BJ (cell line): ENCODE measurements around the gene YKT6. TPM values are rescaled to one million over a fixed set of nuclear protein-coding genes. Genes with fewer than 3 reads are reported as not detected.

Experiments used
- CTCF ChIA-PET: fragments of 350-600 bp; formaldehyde crosslinking; extraction: SDS; loops from one replicate; lab custom pipeline; 2021; ENCODE audit warnings: antibody characterized with exemption, inconsistent platforms; lab: Yijun Ruan, JAX
- POLR2A ChIA-PET: fragments of 300-600 bp; sonication (Branson Sonifier 250); formaldehyde crosslinking; extraction: SDS; loops from one replicate; lab custom pipeline; 2021; ENCODE audit warnings: antibody characterized with exemption; lab: Charles Lee
- DNase-seq: peaks from one replicate; pipeline ENCODE4 v3.0.0-alpha.2; 2011; ENCODE audit warnings: low read depth
- H3K27me3 ChIP-seq: 2 replicates; pipeline ENCODE4 v1.6.0; 2011; ENCODE audit warnings: low read length; ENCODE audit not compliant: control insufficient read depth, insufficient read depth
- H3K36me3 ChIP-seq: 2 replicates; pipeline ENCODE4 v1.5.1; 2011; ENCODE audit warnings: low read length; ENCODE audit not compliant: control insufficient read depth, insufficient read depth
- H3K4me3 ChIP-seq: 2 replicates; pipeline ENCODE4 v1.5.1; 2011; ENCODE audit warnings: low read depth, mild to moderate bottlenecking, control low read depth, low read length
- polyA plus RNA-seq: library from polyadenylated mRNA; depleted of rRNA; stranded (reverse); fragments of >200 nt; gene quantifications from 2 replicates; pipeline ENCODE4 v1.2.3, GENCODE V29; 2011
- TF ChIP-seq, protein P1 (sequence below): IDR thresholded peaks from 2 replicates; pipeline ENCODE4 v1.5.1; 2011; ENCODE audit warnings: low read depth, mild to moderate bottlenecking, control low read depth, inconsistent platforms, low read length, moderate library complexity; ENCODE audit not compliant: insufficient read depth

The YKT6 gene
- polyA plus RNA-seq, 1 experiment, result 160 TPM

- peaks cover 15% of the 10 kb centered on the region for H3K27me3 ChIP-seq
- ChIA-PET POLR2A (no interaction called here), CTCF (interaction anchor here (1.7 kb wide), 1 partner anchor 13 kb away, joined by 11 read pairs; no protein-coding TSS in a partner anchor)
- H3K4me3 ChIP-seq, result no peak overlapping the region
- DNase-seq, result no peak
- no peaks in the 10 kb centered on the region for H3K36me3 ChIP-seq
- TF ChIP-seq, protein P1, sequence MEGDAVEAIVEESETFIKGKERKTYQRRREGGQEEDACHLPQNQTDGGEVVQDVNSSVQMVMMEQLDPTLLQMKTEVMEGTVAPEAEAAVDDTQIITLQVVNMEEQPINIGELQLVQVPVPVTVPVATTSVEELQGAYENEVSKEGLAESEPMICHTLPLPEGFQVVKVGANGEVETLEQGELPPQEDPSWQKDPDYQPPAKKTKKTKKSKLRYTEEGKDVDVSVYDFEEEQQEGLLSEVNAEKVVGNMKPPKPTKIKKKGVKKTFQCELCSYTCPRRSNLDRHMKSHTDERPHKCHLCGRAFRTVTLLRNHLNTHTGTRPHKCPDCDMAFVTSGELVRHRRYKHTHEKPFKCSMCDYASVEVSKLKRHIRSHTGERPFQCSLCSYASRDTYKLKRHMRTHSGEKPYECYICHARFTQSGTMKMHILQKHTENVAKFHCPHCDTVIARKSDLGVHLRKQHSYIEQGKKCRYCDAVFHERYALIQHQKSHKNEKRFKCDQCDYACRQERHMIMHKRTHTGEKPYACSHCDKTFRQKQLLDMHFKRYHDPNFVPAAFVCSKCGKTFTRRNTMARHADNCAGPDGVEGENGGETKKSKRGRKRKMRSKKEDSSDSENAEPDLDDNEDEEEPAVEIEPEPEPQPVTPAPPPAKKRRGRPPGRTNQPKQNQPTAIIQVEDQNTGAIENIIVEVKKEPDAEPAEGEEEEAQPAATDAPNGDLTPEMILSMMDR, result no peak
Measured at GRCh38 chr7:44227911-44228310, 27.1 kb downstream of the YKT6 start.

DNA sequence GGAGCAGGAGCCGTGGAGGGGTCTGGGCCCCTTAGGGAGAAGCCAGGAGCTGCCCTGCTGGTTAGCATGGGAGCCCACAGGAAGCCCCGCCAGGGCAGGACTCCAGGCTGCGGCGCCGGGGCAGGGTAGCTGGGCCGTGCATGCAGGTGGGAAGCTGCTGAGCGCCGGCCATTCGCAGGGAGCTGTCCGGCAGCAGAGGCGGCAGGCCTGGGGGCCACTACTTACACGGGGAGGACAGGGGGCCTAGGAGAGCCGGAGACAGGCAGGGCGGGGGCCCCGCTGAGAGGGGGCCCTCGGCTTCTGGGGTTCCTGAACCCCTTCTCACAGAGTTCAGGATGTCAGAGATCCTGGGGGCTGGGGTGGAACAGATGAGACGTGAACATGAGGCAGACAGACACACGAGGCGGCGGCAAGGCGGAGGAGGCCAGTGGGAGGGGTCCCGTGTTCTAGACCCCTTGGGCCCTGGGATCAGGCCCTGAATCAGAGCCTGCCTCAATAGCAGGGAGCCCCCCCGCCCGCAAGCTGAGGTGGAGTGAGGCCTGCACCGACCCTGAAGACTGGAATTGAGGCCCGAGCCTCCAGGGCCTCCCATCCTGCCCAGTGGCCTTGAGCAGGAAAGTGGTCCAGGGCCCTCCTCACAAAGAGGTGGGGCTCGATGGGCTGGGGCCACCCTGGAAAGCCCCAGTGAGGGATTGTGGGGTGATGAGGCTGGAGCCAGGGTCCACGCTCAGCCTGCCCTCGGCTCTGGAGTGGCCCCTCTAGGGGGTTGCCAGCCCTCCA is 28.0 kb downstream of the YKT6 start:
- DNase-seq, result no peak
- ChIA-PET CTCF (interaction anchor here (1.7 kb wide), 1 partner anchor 12 kb away, joined by 11 read pairs; no protein-coding TSS in a partner anchor), POLR2A (no interaction called here)
- Histone ChIP-seq H3K36me3 (no peaks in the 10 kb centered on the region), H3K27me3 (peaks cover 15% of the 10 kb centered on the region), H3K4me3 (no peak overlapping the region)
- TF ChIP-seq, protein P1, result no peak

DNA sequence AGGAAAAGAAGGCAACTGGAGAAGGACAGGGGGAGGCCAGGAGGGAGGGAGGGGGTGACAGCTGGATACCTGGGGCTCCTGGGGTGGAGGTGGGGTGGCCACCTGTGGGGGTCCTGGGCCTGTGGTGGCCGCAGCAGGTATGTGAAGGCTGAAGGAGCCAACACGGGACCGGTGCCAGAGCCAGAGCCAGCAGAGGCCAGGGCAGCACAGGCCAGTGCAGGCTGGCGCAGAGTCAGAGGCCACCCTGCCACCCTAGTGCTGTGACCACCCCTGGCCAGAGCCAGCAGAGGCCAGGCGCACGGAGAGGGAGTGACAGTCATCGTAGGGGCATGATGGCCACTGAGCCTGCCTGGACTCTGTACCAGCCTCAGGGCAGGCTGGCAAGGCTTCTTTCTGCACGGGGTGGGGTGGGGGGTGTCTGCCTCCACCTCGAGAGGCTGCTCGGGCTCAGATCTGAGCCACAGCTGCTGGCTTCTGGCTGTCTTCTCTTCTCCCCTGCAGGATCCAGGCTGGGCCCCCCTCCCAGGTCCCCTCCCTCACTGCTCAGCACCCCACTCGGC is 28.8 kb downstream of the YKT6 start:
- CTCF ChIA-PET, result interaction anchor here (1.7 kb wide), 1 partner anchor 11 kb away, joined by 11 read pairs; no protein-coding TSS in a partner anchor
- TF ChIP-seq, protein P1, result no peak
- H3K27me3 ChIP-seq, result peaks cover 10% of the 10 kb centered on the region

DNA sequence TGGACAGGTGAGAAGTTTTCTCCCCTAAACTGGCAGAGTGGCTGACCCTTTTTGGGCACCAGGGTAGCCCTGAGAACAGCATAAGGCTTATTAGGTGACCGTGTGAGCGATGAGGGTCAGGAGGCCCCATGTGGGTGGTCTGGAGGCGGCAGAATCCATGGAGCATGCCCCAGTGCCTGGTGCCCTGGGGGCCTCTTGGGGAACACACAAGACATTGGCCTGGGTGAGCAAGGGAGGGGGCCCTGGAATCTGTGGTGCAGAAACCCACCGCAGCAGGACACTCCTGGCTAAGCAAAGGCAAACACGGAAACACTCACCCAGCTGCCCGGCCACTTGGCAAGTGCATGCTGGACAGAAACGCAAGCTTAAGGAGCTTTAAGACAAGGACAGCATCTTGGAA is 29.5 kb downstream of the YKT6 start:
- H3K27me3 ChIP-seq, result peaks cover 9% of the 10 kb centered on the region
- TF ChIP-seq, protein P1, result no peak
- ChIA-PET POLR2A (no interaction called here), CTCF (interaction anchor here (1.2 kb wide), 2 partner anchors 10 to 14 kb away, joined by 3 read pairs; no protein-coding TSS in a partner anchor)
- DNase-seq, result no peak
- no peak overlapping the region for H3K4me3 ChIP-seq
- no peaks in the 10 kb centered on the region for H3K36me3 ChIP-seq

More for the DNA sequence above, 28.8 kb downstream of the YKT6 start:
- POLR2A ChIA-PET, result no interaction called here
- Histone ChIP-seq H3K36me3 (no peaks in the 10 kb centered on the region), H3K4me3 (no peak overlapping the region)
- no peak for DNase-seq

GRCh38 chr7:44231088-44231487 is 30.3 kb downstream of the YKT6 start:
- Histone ChIP-seq H3K27me3 (peaks cover 2% of the 10 kb centered on the region), H3K36me3 (no peaks in the 10 kb centered on the region), H3K4me3 (no peak overlapping the region)
- TF ChIP-seq, protein P1, result no peak
- ChIA-PET CTCF (interaction anchor here (1.2 kb wide), 2 partner anchors 10 to 14 kb away, joined by 3 read pairs; no protein-coding TSS in a partner anchor), POLR2A (no interaction called here)
- no peak for DNase-seq
